ENCODE data around the gene CEP89. TPM values are rescaled to one million over a fixed set of nuclear protein-coding genes. Genes with fewer than 3 reads are reported as not detected.

The CEP89 gene
- total and polyA plus RNA-seq, 2 of the 4 experiments (the other 2 are of a cell fraction) = 7.2 to 17.4 TPM

GRCh38 chr19:32889137-32889934 is 82.4 kb downstream of the CEP89 start (continued):
- no peak for TF ChIP-seq MAFK (IDR thresholded peaks at IDR 0.05; ENCODE audit: low read depth, low read length)

- dilution Hi-C loops (cut with HindIII; ENCODE audit: low sequenced_read_pairs, unreplicated experiment) = no loop called here
- Histone ChIP-seq H2BK120ac (ENCODE audit: low read depth, low read length) (no peak overlapping the region), H2BK5ac (ENCODE audit: low read depth, low read length, poor library complexity, severe bottlenecking) (no peak overlapping the region), H4K8ac (ENCODE audit: low read depth in 2 of 2, low read length in 2 of 2) (no peak overlapping the region), H3K4ac (ENCODE audit: low read depth, low read length) (no peak overlapping the region), H3K27ac (ENCODE audit: insufficient read depth, low read length) (no peak overlapping the region), H3K4me2 (ENCODE audit: low read depth, low read length) (no peak overlapping the region), H3K56ac (ENCODE audit: extremely low read depth, insufficient read depth, low read length) (no peak overlapping the region), H3K9ac (ENCODE audit: low read depth, low read length) (no peak overlapping the region), H3K9me1 (ENCODE audit: insufficient read depth, low read length) (no peaks in the 10 kb centered on the region), H3K18ac (ENCODE audit: low read depth, low read length) (no peak overlapping the region), H4K91ac (ENCODE audit: insufficient read depth, low read depth, low read length) (no peak overlapping the region), H2BK15ac (ENCODE audit: low read depth, low read length) (no peak overlapping the region), H2AFZ (replicated peaks; ENCODE audit: low read length, poor library complexity) (no peak overlapping the region), H3K9me3 (ENCODE audit: control insufficient read depth, insufficient read depth, low read length) (peaks cover 3% of the 10 kb centered on the region), H4K5ac (ENCODE audit: low read depth, low read length) (no peak overlapping the region), H2AK5ac (ENCODE audit: low read depth, low read length) (no peak overlapping the region), H3K79me1 (ENCODE audit: low read depth in 1 of 2, low read length in 2 of 2) (no peaks in the 10 kb centered on the region), H2AK9ac (replicated peaks; ENCODE audit: low read depth, low read length, poor library complexity) (no peak overlapping the region), H3K27me3 (ENCODE audit: control insufficient read depth, insufficient read depth, low read length) (no peaks in the 10 kb centered on the region), H3K36me3 (ENCODE audit: control insufficient read depth, insufficient read depth, low read length) (peaks cover 5% of the 10 kb centered on the region; the same call in 1 of the 2 replicates), H3K23ac (ENCODE audit: low read depth, low read length) (no peak overlapping the region), H3K4me3 (ENCODE audit: insufficient read depth, low read depth, low read length) (no peak overlapping the region), H2BK20ac (ENCODE audit: low read depth, low read length) (no peak overlapping the region), H4K20me1 (ENCODE audit: insufficient read depth, low read length) (no peaks in the 10 kb centered on the region), H3K14ac (replicated peaks; ENCODE audit: low read depth, low read length) (no peak overlapping the region), H3K4me1 (ENCODE audit: control insufficient read depth, insufficient read depth, low read length) (no peaks in the 10 kb centered on the region)
- WGBS, 2 experiments (ENCODE audit: extremely low coverage in 2 of 2, insufficient read length in 1 of 2) = no CpG with 5 or more reads among the region's 4 CpGs
- intact Hi-C loops (cut with micrococcal nuclease) = no loop called here
- no TSS peak for BruUV-seq (replicated peaks)
- in situ Hi-C loops (cut with MboI; ENCODE audit: low sequenced_read_pairs) = no loop called here
- POLR2A ChIA-PET (ENCODE audit: unreplicated experiment) = no interaction called here
- CTCF ChIA-PET = no interaction called here
- DNase-seq (no peak), ATAC-seq (ENCODE audit: low read depth) (no peak)
- TF ChIP-seq RFX5 (IDR thresholded peaks at IDR 0.05; ENCODE audit: low read depth, low read length) (no peak), NFE2L2 (IDR thresholded peaks at IDR 0.05; ENCODE audit: low read depth, low read length) (no peak), USF2 (IDR thresholded peaks at IDR 0.05; ENCODE audit: low read depth, low read length) (no peak), CTCF (conservative IDR thresholded peaks at IDR 0.05; ENCODE audit: low read depth, low read length) (no peak), CHD1 (IDR thresholded peaks at IDR 0.05; ENCODE audit: low read depth, low read length) (no peak), MAFK (IDR thresholded peaks at IDR 0.05; ENCODE audit: low read depth, low read length) (no peak), FOS (IDR thresholded peaks at IDR 0.05; ENCODE audit: low read depth, low read length) (no peak), POLR2A (IDR thresholded peaks at IDR 0.05; ENCODE audit: low read depth, low read length) (no peak), ELK1 (IDR thresholded peaks at IDR 0.05; ENCODE audit: borderline replicate concordance, low read depth, low read length) (no peak), MAZ (IDR thresholded peaks at IDR 0.05; ENCODE audit: borderline replicate concordance, low read depth, low read length) (no peak), BHLHE40 (IDR thresholded peaks at IDR 0.05; ENCODE audit: low read depth, low read length) (no peak), RCOR1 (IDR thresholded peaks at IDR 0.05; ENCODE audit: insufficient replicate concordance, low read length) (no peak)
These were observed 84.1 kb downstream of the CEP89 start for GRCh38 chr19:32887572-32888215.

Data from IMR-90 (cell line).